HAP-1 (cell line): ENCODE results near the gene SERINC5.
"Not testable (repeated sequence)": the region's sequence is repeated elsewhere in the genome, so short reads cannot be mapped to it uniquely, and the experiment has no call there.

Source experiments
- DNase-seq, 2 experiments: peaks; one replicate each; pipeline ENCODE4 v3.0.0-alpha.2; 2016 to 2020; ENCODE audit warnings: low spot score in 2 of 2
- H3K27me3 ChIP-seq: fragments of 250-450 bp; sonication (Bioruptor Pico); 2 replicates; pipeline ENCODE4 v1.5.1; 2020; ENCODE audit warnings: low read depth, mild to moderate bottlenecking, moderate library complexity
- H3K36me3 ChIP-seq: fragments of 250-450 bp; sonication (Bioruptor Pico); replicated peaks from 2 replicates; pipeline ENCODE4 v1.5.1; 2020; ENCODE audit warnings: mild to moderate bottlenecking
- H3K4me1 ChIP-seq: fragments of 250-450 bp; sonication (Bioruptor Pico); 2 replicates; pipeline ENCODE4 v1.5.1; 2020; ENCODE audit warnings: mild to moderate bottlenecking
- H3K4me3 ChIP-seq: fragments of 250-450 bp; sonication (Bioruptor Pico); 2 replicates; pipeline ENCODE4 v1.5.1; 2020; ENCODE audit warnings: mild to moderate bottlenecking, moderate library complexity
- H3K9me3 ChIP-seq: fragments of 250-450 bp; sonication (Bioruptor Pico); 2 replicates; pipeline ENCODE4 v1.5.1; 2020; ENCODE audit warnings: mild to moderate bottlenecking, moderate library complexity
- in situ Hi-C: fragments of 300-500 bp; cut with MboI; formaldehyde crosslinking; loops from 3 replicates; pipeline ENCODE4 v1.14.3; 2020; ENCODE audit warnings: low sequenced_read_pairs, inconsistent platforms, mixed read lengths

The SERINC5 gene

GRCh38 chr5:80192507-80193241 lies 63.2 kb downstream of the SERINC5 start:
- peaks cover 28% of the 10 kb centered on the region for H3K4me1 ChIP-seq
- H3K27me3 ChIP-seq, result no peaks in the 10 kb centered on the region
- H3K4me3 ChIP-seq, result no peak overlapping the region
- H3K36me3 ChIP-seq, result no peaks in the 10 kb centered on the region
- H3K9me3 ChIP-seq, result no peaks in the 10 kb centered on the region
- peak; percentile 11 to 40 for DNase-seq
- in situ Hi-C loops, result no loop called here

- no peaks in the 10 kb centered on the region for H3K9me3 ChIP-seq
- H3K4me1 ChIP-seq, result peaks cover 31% of the 10 kb centered on the region
- H3K4me3 ChIP-seq, result no peak overlapping the region
- in situ Hi-C loops, result no loop called here
- H3K36me3 ChIP-seq, result no peaks in the 10 kb centered on the region
- peak; percentile 90 to 97 for DNase-seq
- no peaks in the 10 kb centered on the region for H3K27me3 ChIP-seq
These were observed 63.9 kb downstream of the SERINC5 start for GRCh38 chr5:80191991-80192398.

GRCh38 chr5:80191397-80191796 lies 64.5 kb downstream of the SERINC5 start:
- Histone ChIP-seq H3K4me1 (peaks cover 31% of the 10 kb centered on the region), H3K36me3 (no peaks in the 10 kb centered on the region), H3K4me3 (no peak overlapping the region), H3K27me3 (no peaks in the 10 kb centered on the region), H3K9me3 (no peaks in the 10 kb centered on the region)
- in situ Hi-C loops, result no loop called here
- DNase-seq, result no peak

- no peak for DNase-seq
- Histone ChIP-seq H3K36me3 (no peaks in the 10 kb centered on the region), H3K9me3 (no peaks in the 10 kb centered on the region), H3K4me1 (peaks cover 31% of the 10 kb centered on the region), H3K4me3 (no peak overlapping the region), H3K27me3 (no peaks in the 10 kb centered on the region)
- in situ Hi-C loops, result no loop called here
These were observed 64.9 kb downstream of the SERINC5 start for GRCh38 chr5:80190960-80191359.

- no peaks in the 10 kb centered on the region for H3K9me3 ChIP-seq
- no peak overlapping the region for H3K4me3 ChIP-seq
- H3K4me1 ChIP-seq, result peaks cover 31% of the 10 kb centered on the region
- DNase-seq, result no peak
- H3K27me3 ChIP-seq, result no peaks in the 10 kb centered on the region
- in situ Hi-C loops, result no loop called here
- no peaks in the 10 kb centered on the region for H3K36me3 ChIP-seq
These were observed 66.1 kb downstream of the SERINC5 start for GRCh38 chr5:80189701-80190100.

GRCh38 chr5:80189201-80189600 lies 66.6 kb downstream of the SERINC5 start:
- in situ Hi-C loops, result no loop called here
- no peak for DNase-seq
- H3K27me3 ChIP-seq, result no peaks in the 10 kb centered on the region
- H3K4me1 ChIP-seq, result peaks cover 35% of the 10 kb centered on the region
- H3K9me3 ChIP-seq, result no peaks in the 10 kb centered on the region
- no peak overlapping the region for H3K4me3 ChIP-seq
- no peaks in the 10 kb centered on the region for H3K36me3 ChIP-seq

GRCh38 chr5:80187421-80188090 lies 68.3 kb downstream of the SERINC5 start:
- Histone ChIP-seq H3K36me3 (no peaks in the 10 kb centered on the region), H3K4me3 (no peak overlapping the region), H3K4me1 (peaks cover 29% of the 10 kb centered on the region), H3K9me3 (no peaks in the 10 kb centered on the region), H3K27me3 (no peaks in the 10 kb centered on the region)
- in situ Hi-C loops, result no loop called here
- DNase-seq, result peak in 1 of 2 experiments; percentile 7

GRCh38 chr5:80185535-80185934 lies 70.3 kb downstream of the SERINC5 start:
- in situ Hi-C loops, H3K9me3 ChIP-seq, H3K36me3 ChIP-seq, H3K4me3 ChIP-seq, H3K27me3 ChIP-seq, DNase-seq: not testable (repeated sequence)
- H3K4me1 ChIP-seq, result peaks cover 21% of the 10 kb centered on the region

- in situ Hi-C loops, result no loop called here
- no peak overlapping the region for H3K4me3 ChIP-seq
- DNase-seq, result no peak
- no peaks in the 10 kb centered on the region for H3K27me3 ChIP-seq
- H3K9me3 ChIP-seq, result no peaks in the 10 kb centered on the region
- H3K36me3 ChIP-seq, result no peaks in the 10 kb centered on the region
- peaks cover 21% of the 10 kb centered on the region for H3K4me1 ChIP-seq
These were observed 70.8 kb downstream of the SERINC5 start for GRCh38 chr5:80185095-80185494.

- Histone ChIP-seq H3K36me3 (no peaks in the 10 kb centered on the region), H3K9me3 (no peaks in the 10 kb centered on the region), H3K27me3 (no peaks in the 10 kb centered on the region), H3K4me3 (no peak overlapping the region), H3K4me1 (peaks cover 21% of the 10 kb centered on the region)
- in situ Hi-C loops, result no loop called here
- peak; percentile 20 to 54 for DNase-seq
These were observed 71.4 kb downstream of the SERINC5 start for GRCh38 chr5:80184235-80185023.

- H3K9me3 ChIP-seq, H3K27me3 ChIP-seq, H3K36me3 ChIP-seq, in situ Hi-C loops, DNase-seq, H3K4me3 ChIP-seq: not testable (repeated sequence)
- peaks cover 21% of the 10 kb centered on the region for H3K4me1 ChIP-seq
These were observed 72.1 kb downstream of the SERINC5 start for GRCh38 chr5:80183728-80184234.

GRCh38 chr5:80182809-80183580 lies 72.9 kb downstream of the SERINC5 start:
- Histone ChIP-seq H3K36me3 (no peaks in the 10 kb centered on the region), H3K4me3 (no peak overlapping the region), H3K27me3 (no peaks in the 10 kb centered on the region), H3K4me1 (peaks cover 21% of the 10 kb centered on the region), H3K9me3 (no peaks in the 10 kb centered on the region)
- in situ Hi-C loops, result no loop called here
- DNase-seq, result peak in 1 of 2 experiments; percentile 18

GRCh38 chr5:80181618-80182211 lies 74.1 kb downstream of the SERINC5 start:
- no peaks in the 10 kb centered on the region for H3K27me3 ChIP-seq
- H3K4me3 ChIP-seq, result no peak overlapping the region
- in situ Hi-C loops, result no loop called here
- DNase-seq, result no peak
- H3K4me1 ChIP-seq, result peaks cover 16% of the 10 kb centered on the region
- H3K9me3 ChIP-seq, result no peaks in the 10 kb centered on the region
- H3K36me3 ChIP-seq, result no peaks in the 10 kb centered on the region
